HEK293T (cell line): ENCODE measurements around the gene CRYL1.

Source experiments
- BHLHE40 ChIP-seq: fragments of 450-650 bp; IDR thresholded peaks from 2 replicates; pipeline ENCODE4 v1.6.1; 2016; ENCODE audit warnings: mild to moderate bottlenecking, moderate library complexity, borderline replicate concordance
- FOXK2 ChIP-seq: fragments of 450-650 bp; IDR thresholded peaks from 2 replicates; pipeline ENCODE4 v1.6.1; 2016; ENCODE audit warnings: mild to moderate bottlenecking
- SP1 ChIP-seq: fragments of 450-650 bp; IDR thresholded peaks from 2 replicates; pipeline ENCODE4 v1.6.1; 2017
- TARDBP ChIP-seq: fragments of 450-650 bp; IDR thresholded peaks from 2 replicates; pipeline ENCODE4 v1.6.1; 2016

DNA sequence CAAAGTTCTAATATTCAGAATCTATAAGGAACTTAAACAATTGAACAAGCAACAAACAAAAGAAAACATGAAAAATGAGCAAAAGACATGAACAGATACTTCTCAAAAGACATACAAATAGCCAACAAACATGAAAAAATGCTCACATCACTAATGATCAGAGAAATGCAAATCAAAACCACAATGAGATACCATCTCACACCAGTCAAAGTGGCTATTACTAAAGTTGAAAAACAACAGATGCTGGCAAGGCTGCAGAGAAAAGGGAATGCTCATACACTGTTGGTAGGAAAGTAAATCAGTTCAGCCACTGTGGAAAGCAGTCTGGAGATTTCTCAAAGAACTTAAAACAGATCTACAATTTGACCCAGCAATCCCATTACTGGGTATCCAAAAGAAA, 74.3 kb downstream of the CRYL1 start:
- no peak for TF ChIP-seq BHLHE40
- TF ChIP-seq SP1, result no peak
- no peak for TF ChIP-seq FOXK2
- no peak for TF ChIP-seq TARDBP
